OCI-LY1 (cell line): ENCODE data around the gene FOXM1.

Source experiments
- H2AFZ ChIP-seq: fragments of 200-600 bp; sonication (generic), shearing (Covaris generic); 2 replicates; pipeline ENCODE4 v1.6.0; 2014; ENCODE audit warnings: antibody characterized with exemption, mild to moderate bottlenecking, low read length
- H3F3A ChIP-seq: fragments of 200-600 bp; sonication (generic), shearing (Covaris generic); 2 replicates; pipeline ENCODE4 v1.6.0; 2014; ENCODE audit warnings: mild to moderate bottlenecking, antibody characterized with exemption, low read length, moderate library complexity; ENCODE audit not compliant: insufficient read depth
- H3K27ac ChIP-seq: fragments of 200-600 bp; sonication (generic); 2 replicates; pipeline ENCODE4 v1.5.1; 2014; ENCODE audit warnings: low read length, mixed run types, mild to moderate bottlenecking, low read depth; ENCODE audit not compliant: poor library complexity, severe bottlenecking
- H3K27me3 ChIP-seq: fragments of 200-600 bp; sonication (generic); 2 replicates; pipeline ENCODE4 v1.6.0; 2014; ENCODE audit warnings: antibody characterized with exemption, mild to moderate bottlenecking, low read length, moderate library complexity; ENCODE audit not compliant: insufficient read depth
- H3K36me3 ChIP-seq: fragments of 200-600 bp; sonication (generic); 2 replicates; pipeline ENCODE4 v1.6.1; 2014; ENCODE audit warnings: mild to moderate bottlenecking, antibody characterized with exemption, low read length, moderate library complexity, mixed read lengths; ENCODE audit not compliant: insufficient read depth
- H3K4me1 ChIP-seq: fragments of 200-600 bp; sonication (generic); 2 replicates; pipeline ENCODE4 v1.5.1; 2014; ENCODE audit warnings: mild to moderate bottlenecking, low read length, moderate library complexity; ENCODE audit not compliant: insufficient read depth, severe bottlenecking
- H3K4me2 ChIP-seq: fragments of 200-600 bp; sonication (generic), shearing (Covaris generic); 2 replicates; pipeline ENCODE4 v1.6.1; 2014; ENCODE audit warnings: low read length
- H3K4me3 ChIP-seq: fragments of 200-600 bp; sonication (generic); 2 replicates; pipeline ENCODE4 v1.5.1; 2014; ENCODE audit warnings: low read length, low read depth, mild to moderate bottlenecking, mixed read lengths; ENCODE audit not compliant: poor library complexity, severe bottlenecking
- H3K79me2 ChIP-seq: fragments of 200-600 bp; shearing (Covaris generic); 2 replicates; pipeline ENCODE4 v1.6.1; 2016; ENCODE audit warnings: mixed run types, low read length, mixed read lengths; ENCODE audit not compliant: insufficient read depth
- H3K9ac ChIP-seq: fragments of 200-600 bp; sonication (generic), shearing (Covaris generic); 2 replicates; pipeline ENCODE4 v1.6.1; 2014; ENCODE audit warnings: mild to moderate bottlenecking, low read length, mixed read lengths
- H3K9me2 ChIP-seq: fragments of 200-600 bp; sonication (generic), shearing (Covaris generic); 2 replicates; pipeline ENCODE4 v1.6.1; 2014; ENCODE audit warnings: low read depth, mild to moderate bottlenecking, low read length, mixed read lengths
- H3K9me3 ChIP-seq: fragments of 200-600 bp; shearing (Covaris generic); 2 replicates; pipeline ENCODE4 v1.6.1; 2014; ENCODE audit warnings: low read length, mixed read lengths
- H4K20me1 ChIP-seq: fragments of 200-600 bp; sonication (generic), shearing (Covaris generic); 2 replicates; pipeline ENCODE4 v1.6.0; 2016; ENCODE audit warnings: mild to moderate bottlenecking, low read length; ENCODE audit not compliant: insufficient read depth
- EZH2 ChIP-seq: fragments of 200-600 bp; sonication (generic), shearing (Covaris generic); IDR thresholded peaks from 2 replicates; pipeline ENCODE4 v1.8.0; 2017; ENCODE audit warnings: borderline replicate concordance, mixed run types, mild to moderate bottlenecking, antibody characterized with exemption, low read length, moderate library complexity, mixed read lengths
- TF ChIP-seq, protein P1 (sequence below): fragments of 200-600 bp; sonication (generic), shearing (Covaris generic); IDR thresholded peaks from 2 replicates; pipeline ENCODE4 v1.5.1; 2017; ENCODE audit warnings: mild to moderate bottlenecking, antibody characterized with exemption, low read length, moderate library complexity, mixed read lengths

Gene FOXM1

DNA sequence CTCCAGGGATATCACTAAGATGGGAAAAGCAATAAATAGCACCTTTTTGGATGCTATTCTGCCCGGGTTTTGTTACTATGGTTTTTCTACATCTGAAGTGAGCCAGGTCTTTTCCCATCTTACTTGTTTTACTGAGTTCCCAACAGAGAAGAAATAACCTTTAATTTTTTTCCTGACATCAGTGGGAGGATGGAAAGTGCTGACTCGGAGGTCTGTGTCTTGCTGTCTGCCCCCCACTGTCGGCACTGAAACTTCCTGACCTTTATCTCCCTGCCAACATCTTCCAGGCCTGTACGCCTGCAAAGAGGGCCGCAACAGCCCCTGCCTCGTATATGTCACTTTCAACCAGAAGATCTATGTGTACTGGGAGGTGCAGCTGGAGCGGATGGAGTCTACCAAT, 53.5 kb downstream of the FOXM1 start:
- no peak for TF ChIP-seq EZH2
- TF ChIP-seq, protein P1, sequence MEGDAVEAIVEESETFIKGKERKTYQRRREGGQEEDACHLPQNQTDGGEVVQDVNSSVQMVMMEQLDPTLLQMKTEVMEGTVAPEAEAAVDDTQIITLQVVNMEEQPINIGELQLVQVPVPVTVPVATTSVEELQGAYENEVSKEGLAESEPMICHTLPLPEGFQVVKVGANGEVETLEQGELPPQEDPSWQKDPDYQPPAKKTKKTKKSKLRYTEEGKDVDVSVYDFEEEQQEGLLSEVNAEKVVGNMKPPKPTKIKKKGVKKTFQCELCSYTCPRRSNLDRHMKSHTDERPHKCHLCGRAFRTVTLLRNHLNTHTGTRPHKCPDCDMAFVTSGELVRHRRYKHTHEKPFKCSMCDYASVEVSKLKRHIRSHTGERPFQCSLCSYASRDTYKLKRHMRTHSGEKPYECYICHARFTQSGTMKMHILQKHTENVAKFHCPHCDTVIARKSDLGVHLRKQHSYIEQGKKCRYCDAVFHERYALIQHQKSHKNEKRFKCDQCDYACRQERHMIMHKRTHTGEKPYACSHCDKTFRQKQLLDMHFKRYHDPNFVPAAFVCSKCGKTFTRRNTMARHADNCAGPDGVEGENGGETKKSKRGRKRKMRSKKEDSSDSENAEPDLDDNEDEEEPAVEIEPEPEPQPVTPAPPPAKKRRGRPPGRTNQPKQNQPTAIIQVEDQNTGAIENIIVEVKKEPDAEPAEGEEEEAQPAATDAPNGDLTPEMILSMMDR, result no peak
- no peaks in the 10 kb centered on the region for H3K9me2 ChIP-seq
- H3K27ac ChIP-seq, result no peak overlapping the region
- H3K27me3 ChIP-seq, result no peaks in the 10 kb centered on the region
- no peaks in the 10 kb centered on the region for H3K9me3 ChIP-seq
- no peak overlapping the region for H2AFZ ChIP-seq
- H3K36me3 ChIP-seq, result peaks cover 92% of the 10 kb centered on the region
- no peaks in the 10 kb centered on the region for H3K4me1 ChIP-seq
- H3K4me2 ChIP-seq, result no peak overlapping the region
- no peak overlapping the region for H3K9ac ChIP-seq
- no peaks in the 10 kb centered on the region for H3K79me2 ChIP-seq
- H3F3A ChIP-seq, result no peaks in the 10 kb centered on the region
- H3K4me3 ChIP-seq, result no peak overlapping the region
- H4K20me1 ChIP-seq, result no peaks in the 10 kb centered on the region

DNA sequence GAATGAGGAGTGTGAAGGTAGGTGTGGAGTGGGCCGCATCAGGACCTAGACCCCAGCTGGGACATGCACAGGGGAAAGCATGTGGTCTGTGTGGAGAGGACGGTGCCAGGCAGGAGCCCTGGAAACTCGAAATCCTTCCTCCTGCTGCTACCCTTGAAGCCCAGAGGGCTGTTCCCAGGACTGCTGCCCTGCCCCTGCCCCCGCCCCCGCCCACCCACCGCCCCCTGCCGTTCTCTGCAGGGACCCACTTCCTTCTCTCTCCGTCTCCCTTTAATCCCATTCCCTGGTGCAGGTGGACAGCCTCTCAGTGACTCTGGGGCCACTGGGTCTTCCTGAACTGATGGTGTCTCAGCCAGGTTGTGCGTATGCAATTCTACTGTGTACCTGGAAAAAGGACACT, 56.5 kb downstream of the FOXM1 start:
- H3K27ac ChIP-seq, result no peak overlapping the region
- H3K27me3 ChIP-seq, result no peaks in the 10 kb centered on the region
- no peaks in the 10 kb centered on the region for H3K9me2 ChIP-seq
- no peak overlapping the region for H3K9ac ChIP-seq
- H3K79me2 ChIP-seq, result no peaks in the 10 kb centered on the region
- H3K9me3 ChIP-seq, result no peaks in the 10 kb centered on the region
- no peak overlapping the region for H2AFZ ChIP-seq
- H3K4me1 ChIP-seq, result no peaks in the 10 kb centered on the region
- H3K4me2 ChIP-seq, result no peak overlapping the region
- no peak for TF ChIP-seq EZH2
- TF ChIP-seq, protein P1, result no peak
- H3K36me3 ChIP-seq, result peaks cover 83% of the 10 kb centered on the region
- H3K4me3 ChIP-seq, result no peak overlapping the region
- H3F3A ChIP-seq, result no peaks in the 10 kb centered on the region
- no peaks in the 10 kb centered on the region for H4K20me1 ChIP-seq

DNA sequence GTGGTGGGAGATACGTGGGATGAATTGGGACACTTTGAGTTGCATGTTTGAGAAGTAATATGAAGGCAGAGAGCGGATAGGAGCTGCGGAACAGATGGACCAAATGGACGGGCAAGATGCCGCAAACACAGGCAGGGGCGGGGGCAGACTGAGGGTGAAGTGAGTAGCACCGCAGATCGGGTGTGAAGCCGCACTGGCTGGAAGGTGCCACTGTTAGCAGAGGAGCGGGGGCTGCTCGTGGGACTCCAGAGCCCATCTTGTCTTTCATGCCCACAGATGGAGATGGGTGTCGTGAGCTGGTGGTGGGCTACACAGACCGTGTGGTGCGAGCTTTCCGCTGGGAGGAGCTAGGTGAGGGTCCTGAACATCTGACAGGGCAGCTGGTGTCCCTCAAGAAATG, 57.2 kb downstream of the FOXM1 start:
- Histone ChIP-seq H3K9ac (no peak overlapping the region), H3F3A (no peaks in the 10 kb centered on the region), H3K9me3 (no peaks in the 10 kb centered on the region), H3K9me2 (no peaks in the 10 kb centered on the region), H4K20me1 (no peaks in the 10 kb centered on the region), H3K4me2 (no peak overlapping the region), H3K36me3 (peaks cover 81% of the 10 kb centered on the region), H3K4me1 (no peaks in the 10 kb centered on the region), H2AFZ (no peak overlapping the region), H3K79me2 (no peaks in the 10 kb centered on the region; the same call in 1 of the 2 replicates), H3K27ac (no peak overlapping the region), H3K27me3 (no peaks in the 10 kb centered on the region), H3K4me3 (no peak overlapping the region)
- TF ChIP-seq EZH2, result no peak
- TF ChIP-seq, protein P1, result no peak
